HG02798 (cell line): ENCODE results near the gene KRT40.

Source experiments
- ATAC-seq: cut with Tn5 transposase; IDR thresholded peaks from one replicate; pipeline ENCODE4 v1.9.1; 2021; ENCODE audit warnings: mild to moderate bottlenecking; ENCODE audit not compliant: unreplicated experiment, poor library complexity

The KRT40 gene

GRCh38 chr17:40956401-40957254 is 27.5 kb downstream of the KRT40 start:
- ATAC-seq, result no peak

- ATAC-seq, result no peak
These were observed 30.2 kb downstream of the KRT40 start for GRCh38 chr17:40953881-40954280.

GRCh38 chr17:40952661-40953060 is 31.5 kb downstream of the KRT40 start:
- ATAC-seq, result no peak

GRCh38 chr17:40952154-40952553 is 32.0 kb downstream of the KRT40 start:
- no peak for ATAC-seq

GRCh38 chr17:40951011-40951622 is 33.0 kb downstream of the KRT40 start:
- no peak for ATAC-seq

- no peak for ATAC-seq
These were observed 34.0 kb downstream of the KRT40 start for GRCh38 chr17:40950176-40950575.

GRCh38 chr17:40949418-40949817 is 34.7 kb downstream of the KRT40 start:
- no peak for ATAC-seq

GRCh38 chr17:40947929-40948328 is 36.2 kb downstream of the KRT40 start:
- no peak for ATAC-seq

- ATAC-seq, result no peak
These were observed 38.7 kb downstream of the KRT40 start for GRCh38 chr17:40945414-40945813.

- ATAC-seq, result no peak
These were observed 39.6 kb downstream of the KRT40 start for GRCh38 chr17:40944531-40944930.

- ATAC-seq, result no peak
These were observed 41.6 kb downstream of the KRT40 start for GRCh38 chr17:40942553-40942952.

- no peak for ATAC-seq
These were observed 43.9 kb downstream of the KRT40 start for GRCh38 chr17:40940266-40940665.

GRCh38 chr17:40938981-40939380 is 45.1 kb downstream of the KRT40 start:
- no peak for ATAC-seq

- no peak for ATAC-seq
These were observed 46.7 kb downstream of the KRT40 start, which contains the start of gene KRT23 for GRCh38 chr17:40937384-40937819. Gene KRT23 (minus strand): TSS chr17:40937646. CDS start chr17:40936603, 1,043 bp downstream.

- no peak for ATAC-seq
These were observed 47.1 kb downstream of the KRT40 start for GRCh38 chr17:40936976-40937375.

GRCh38 chr17:40936437-40936971 is 47.6 kb downstream of the KRT40 start:
- no peak for ATAC-seq

GRCh38 chr17:40935624-40936023 is 48.5 kb downstream of the KRT40 start:
- no peak for ATAC-seq

- ATAC-seq, result no peak
These were observed 51.5 kb downstream of the KRT40 start for GRCh38 chr17:40932608-40933007.

- no peak for ATAC-seq
These were observed 52.8 kb downstream of the KRT40 start for GRCh38 chr17:40931311-40931710.
